GM21390 (cell line): Measurements from ENCODE around the gene ZNF324.
"Not testable (repeated sequence)": the region's sequence is repeated elsewhere in the genome, so short reads cannot be mapped to it uniquely, and the experiment has no call there.

ENCODE experiments used
- ATAC-seq: cut with Tn5 transposase; IDR thresholded peaks from one replicate; pipeline ENCODE4 v1.9.1; 2021; ENCODE audit not compliant: unreplicated experiment

ZNF324 gene

DNA sequence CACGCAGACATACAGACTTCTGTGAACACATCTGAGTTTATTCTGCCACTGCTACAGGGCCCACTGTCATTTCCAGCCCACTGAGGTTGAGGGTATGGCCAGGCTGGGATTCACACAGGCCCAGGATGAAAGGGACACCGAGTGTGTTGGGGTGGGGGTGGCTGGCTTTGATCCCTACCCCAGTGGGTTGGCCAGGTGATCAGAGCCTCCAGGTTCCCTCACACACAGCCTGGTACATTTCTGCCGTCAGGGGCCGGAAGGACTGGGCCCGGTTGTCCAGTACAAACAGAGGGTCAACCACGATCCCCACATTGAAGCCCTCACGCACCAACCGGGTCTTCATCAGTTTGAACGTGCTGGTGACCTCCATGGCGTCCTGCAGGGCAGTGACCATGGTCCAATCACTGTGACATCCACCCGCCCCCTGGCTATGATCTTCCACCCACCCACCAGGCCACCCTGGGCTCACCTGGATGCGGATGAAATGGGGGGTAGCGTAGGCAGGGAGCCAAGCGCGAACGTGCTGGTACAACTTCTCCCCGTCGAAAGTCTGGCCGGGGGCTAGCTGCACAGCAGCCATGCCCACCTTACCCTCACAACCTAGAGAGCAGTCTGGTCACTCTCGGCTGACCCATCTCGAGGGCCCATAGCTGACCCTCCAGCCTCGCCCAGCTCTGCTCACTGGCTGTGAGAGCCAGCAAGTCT, 31.6 kb downstream of the ZNF324 start:
- no peak for ATAC-seq

- ATAC-seq: peak; percentile 78
Measured at GRCh38 chr19:58499021-58499927, 32.4 kb downstream of the ZNF324 start.

DNA sequence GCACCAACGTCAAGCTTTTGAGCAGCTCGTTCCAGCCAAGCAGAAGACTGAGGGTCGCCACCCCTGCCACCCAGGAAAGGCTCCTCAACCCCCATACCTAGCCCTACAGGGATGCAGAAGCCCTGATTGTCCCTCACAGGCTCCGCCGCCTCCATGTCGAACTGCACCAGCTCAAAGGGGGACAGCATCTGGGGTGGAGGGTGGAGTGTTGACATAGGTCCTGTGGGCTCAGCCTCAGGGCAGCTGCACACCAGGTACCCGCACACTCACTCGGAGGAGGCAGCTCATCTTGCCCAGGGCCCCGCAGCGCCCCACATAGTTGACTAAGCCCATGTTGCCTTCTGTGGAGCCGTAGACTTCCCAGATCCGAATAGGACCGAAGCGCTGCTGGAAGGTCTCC, 33.4 kb downstream of the ZNF324 start:
- ATAC-seq: no peak

- not testable (repeated sequence) for ATAC-seq
Measured at GRCh38 chr19:58507602-58508223, 40.8 kb downstream of the ZNF324 start.

- ATAC-seq: no peak
Measured at GRCh38 chr19:58509731-58510083, 42.8 kb downstream of the ZNF324 start.

GRCh38 chr19:58510084-58510862, 43.4 kb downstream of the ZNF324 start:
- no peak for ATAC-seq

- no peak for ATAC-seq
Measured at GRCh38 chr19:58511353-58512208, 44.7 kb downstream of the ZNF324 start, which contains the start of gene SLC27A5. SLC27A5 (minus strand) TSS chr19:58511992; CDS start chr19:58511955, 37 bp downstream.

DNA sequence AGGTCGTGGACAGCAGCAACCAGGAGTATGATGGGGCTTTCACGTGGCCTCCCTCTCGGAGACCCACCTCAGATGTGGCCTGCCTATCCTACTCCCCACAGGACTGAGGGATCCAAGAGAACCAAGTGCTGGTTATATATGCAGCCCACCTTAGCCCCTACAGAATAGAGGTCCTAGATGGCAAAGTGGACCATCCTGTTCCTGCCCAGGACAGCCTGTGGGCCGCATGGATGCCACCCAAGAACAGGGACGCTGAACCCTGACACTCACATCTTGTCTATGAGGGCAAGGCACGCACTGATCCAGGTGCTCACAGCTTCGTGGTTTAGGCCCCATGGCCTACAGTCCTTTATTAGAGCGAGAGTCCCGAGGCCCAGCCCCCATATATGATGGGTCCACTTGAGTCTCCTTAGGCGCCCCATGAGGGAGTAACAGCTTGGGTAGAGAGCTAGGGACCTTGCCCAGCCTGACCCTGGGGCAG, 46.4 kb downstream of the ZNF324 start:
- ATAC-seq: no peak

DNA sequence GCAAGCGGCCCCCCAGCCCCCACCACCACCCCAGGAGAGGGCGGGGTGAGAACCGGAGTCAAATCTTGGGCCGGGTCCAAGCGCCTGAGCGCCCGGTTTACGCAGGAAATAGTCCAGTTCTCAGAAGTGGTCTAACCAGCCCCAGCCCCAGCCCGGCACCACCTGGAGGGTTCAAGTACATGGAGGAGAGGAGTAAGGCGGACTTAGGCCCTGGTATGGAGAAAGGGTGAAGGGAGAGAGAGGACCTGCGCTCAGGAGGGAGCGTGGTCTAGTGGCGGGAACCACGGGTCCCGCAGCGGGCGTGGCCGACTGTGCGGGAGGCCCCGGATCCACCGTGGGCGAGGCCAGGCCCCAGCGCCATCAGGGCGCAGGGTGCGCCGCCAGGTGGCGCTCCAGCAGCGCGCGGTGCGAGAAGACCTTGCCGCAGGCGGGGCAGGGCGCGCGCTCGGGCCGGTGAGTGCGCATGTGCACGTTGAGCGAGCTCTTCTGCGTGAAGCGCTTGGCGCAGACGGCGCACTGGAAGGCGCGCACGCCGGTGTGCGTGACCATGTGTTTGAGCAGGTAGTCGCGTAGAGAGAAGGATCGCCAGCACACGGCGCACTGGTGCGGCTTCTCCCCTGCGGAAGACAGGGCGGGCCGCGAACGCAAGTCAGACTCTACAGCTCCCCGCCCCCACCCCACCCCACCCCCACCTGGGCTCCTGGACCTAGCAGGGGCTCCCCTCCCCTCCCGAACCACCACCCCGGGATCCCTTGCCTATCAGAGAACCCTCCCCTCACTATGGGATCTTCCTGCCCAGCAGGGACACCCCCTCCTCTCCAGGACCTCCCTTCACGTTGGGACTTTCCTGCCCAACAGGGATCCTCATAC, 47.0 kb downstream of the ZNF324 start:
- ATAC-seq: peak; percentile 68

GRCh38 chr19:58514564-58515022, 47.7 kb downstream of the ZNF324 start:
- no peak for ATAC-seq

GRCh38 chr19:58515259-58515658, 48.4 kb downstream of the ZNF324 start:
- no peak for ATAC-seq

DNA sequence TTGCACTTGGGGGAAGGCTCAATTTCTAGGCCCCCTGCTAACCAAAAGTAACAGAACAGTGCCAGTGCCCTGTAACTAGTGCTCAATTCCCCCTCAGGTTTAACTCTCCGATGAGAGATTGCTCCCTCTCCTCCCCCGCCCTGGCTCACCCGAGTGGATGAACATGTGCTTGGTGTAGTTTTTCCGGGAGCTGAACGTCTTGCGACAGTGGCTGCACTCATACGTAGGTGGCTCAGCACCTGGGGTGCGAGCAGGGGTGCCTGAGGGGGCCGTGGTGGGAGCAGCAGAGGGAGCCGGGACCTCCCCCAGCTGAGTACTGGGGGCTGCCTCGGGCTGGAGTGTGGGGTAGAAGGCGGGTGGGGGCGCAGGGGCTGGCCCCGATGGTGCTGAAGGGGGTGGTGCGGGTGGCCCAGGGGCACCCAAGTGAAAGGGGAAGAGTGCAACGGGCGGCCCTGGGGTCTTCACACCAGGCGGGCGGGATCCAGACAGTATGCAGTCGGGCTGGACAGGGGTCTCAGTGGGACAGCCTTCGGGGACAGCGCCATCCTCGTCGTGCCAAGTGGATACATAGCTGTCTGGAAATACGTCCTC, 49.5 kb downstream of the ZNF324 start:
- no peak for ATAC-seq

DNA sequence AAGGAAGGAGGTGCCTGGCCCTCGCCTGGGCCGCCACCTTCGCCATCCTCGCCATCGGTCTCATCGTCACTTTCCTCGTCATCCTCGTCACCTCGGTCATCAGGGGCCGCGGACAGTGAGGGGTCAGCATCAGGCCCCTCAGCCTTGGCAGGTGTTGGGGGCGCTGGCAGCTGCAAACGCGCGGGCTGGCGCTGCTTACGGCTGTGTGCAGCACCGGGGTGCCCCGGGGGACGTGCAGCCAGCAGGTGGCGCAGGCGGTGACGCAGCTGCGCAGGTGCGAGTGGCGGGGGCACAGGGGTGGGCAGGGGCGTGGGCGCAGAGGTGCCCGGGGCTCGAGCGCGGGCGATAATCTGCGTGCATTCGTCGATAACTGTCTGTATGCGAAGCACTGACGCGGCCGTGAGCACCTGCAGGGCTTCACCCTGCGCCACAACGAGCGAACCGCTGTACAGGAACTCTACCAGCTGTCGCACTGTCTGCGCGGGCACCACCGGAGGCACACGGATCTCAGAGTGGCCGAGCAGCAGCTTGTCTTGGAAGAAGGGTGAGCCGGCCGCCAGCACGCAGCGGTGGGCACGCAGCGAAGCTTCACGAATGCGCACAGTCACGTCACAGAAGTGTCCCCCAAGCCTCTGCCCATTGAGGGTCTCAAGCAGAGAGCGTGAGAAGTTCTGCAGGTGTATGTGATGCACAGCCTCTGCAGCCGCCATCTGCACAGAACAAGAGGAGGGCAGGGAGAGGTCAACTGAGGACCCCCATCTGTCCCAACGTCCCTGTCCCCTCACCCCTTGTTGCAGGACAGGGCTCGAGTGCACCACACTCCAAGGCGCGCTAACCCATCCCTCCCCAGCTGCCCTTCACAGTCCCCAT, 50.3 kb downstream of the ZNF324 start:
- ATAC-seq: no peak

DNA sequence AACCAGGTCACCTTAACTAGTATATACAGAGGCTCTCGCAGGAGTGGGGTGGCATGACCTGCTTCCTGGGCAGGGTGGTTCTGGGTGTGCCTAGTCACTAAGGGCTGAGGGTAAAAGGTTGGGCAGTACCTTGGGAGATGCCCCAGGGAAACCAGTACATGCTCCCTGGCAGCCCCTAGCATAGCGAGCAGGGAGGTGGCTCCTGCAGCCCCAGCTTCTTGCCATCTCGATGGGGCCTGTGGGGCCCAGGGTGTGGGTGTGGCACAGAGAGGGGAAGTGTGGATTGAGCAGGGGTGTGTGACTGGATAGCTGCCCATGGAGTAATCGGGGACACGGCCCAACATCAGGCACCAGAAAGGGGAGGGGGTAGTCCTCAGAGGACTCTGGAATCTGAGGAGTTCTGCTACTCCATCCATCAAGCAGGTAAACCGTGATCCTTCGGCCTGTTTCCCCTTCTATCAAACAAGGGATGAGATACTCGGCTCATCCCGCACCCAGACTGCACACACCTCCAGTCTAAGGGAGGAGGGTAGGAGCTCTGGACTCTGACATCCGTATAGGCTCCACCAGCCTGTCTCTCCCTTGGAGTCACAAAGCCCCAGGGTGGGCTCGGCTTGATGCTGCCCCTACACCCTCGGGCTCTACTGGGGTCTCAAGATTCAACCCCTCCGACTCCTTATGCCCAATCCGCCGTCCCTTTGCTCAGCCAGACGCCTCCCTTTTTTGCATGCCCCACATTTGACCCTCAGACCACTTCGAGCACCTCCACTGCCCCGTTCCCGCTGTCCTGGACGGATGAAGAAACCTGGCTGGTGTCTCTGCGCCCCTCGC, 51.6 kb downstream of the ZNF324 start:
- no peak for ATAC-seq

DNA sequence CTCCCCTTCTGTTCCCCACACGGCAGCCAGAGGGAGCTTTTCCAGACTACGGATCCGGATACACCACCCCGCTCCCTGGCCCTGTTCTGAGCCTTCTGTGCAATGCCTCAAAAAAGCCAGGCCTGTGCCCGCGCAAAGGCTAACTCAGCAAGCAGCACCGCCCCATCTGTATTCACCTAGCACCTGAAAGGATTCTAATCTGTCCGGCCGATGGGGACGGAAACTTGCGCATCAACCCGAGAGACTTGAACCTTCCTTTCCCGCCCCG, 52.1 kb downstream of the ZNF324 start:
- ATAC-seq: peak; percentile 14

- peak; percentile 68 for ATAC-seq
Measured at GRCh38 chr19:58519355-58520256, 52.7 kb downstream of the ZNF324 start, which contains the start of gene ZBTB45. ZBTB45 (minus strand) TSS chr19:58519810; CDS start chr19:58517673, 2,137 bp downstream.
